B cell (primary cell): Measurements from ENCODE around the gene TMEM150C.

Experiments
- EZH2 ChIP-seq: IDR thresholded peaks from 2 replicates; pipeline ENCODE4 v1.6.1; 2012; ENCODE audit warnings: borderline replicate concordance, low read depth, mild to moderate bottlenecking, moderate library complexity, low read length; ENCODE audit not compliant: insufficient read depth, poor library complexity, severe bottlenecking
- TF ChIP-seq, protein P1 (sequence below): fragments of 200-600 bp; IDR thresholded peaks from one replicate; pipeline ENCODE4 v1.8.0; 2022; ENCODE audit warnings: antibody characterized with exemption, mild to moderate bottlenecking

DNA sequence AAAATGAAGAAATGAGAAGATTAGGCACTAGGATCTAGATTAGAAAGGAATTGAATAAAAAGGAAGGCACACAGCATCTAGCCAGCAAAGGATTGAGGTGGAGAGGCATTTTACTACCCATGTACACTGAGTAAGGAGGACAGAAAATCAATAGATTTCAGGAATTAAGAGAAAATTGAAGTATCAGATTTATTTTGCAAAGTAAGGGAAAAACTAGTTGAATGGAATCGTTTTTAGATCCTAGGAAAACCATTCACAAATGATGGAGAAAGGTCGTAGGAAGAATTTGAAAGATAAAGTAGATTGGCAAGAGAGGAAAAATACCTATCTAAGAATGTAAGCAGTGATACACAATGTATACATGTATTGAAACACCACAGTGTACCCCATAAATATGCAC is 100.1 kb downstream of the TMEM150C start:
- TF ChIP-seq, protein P1, sequence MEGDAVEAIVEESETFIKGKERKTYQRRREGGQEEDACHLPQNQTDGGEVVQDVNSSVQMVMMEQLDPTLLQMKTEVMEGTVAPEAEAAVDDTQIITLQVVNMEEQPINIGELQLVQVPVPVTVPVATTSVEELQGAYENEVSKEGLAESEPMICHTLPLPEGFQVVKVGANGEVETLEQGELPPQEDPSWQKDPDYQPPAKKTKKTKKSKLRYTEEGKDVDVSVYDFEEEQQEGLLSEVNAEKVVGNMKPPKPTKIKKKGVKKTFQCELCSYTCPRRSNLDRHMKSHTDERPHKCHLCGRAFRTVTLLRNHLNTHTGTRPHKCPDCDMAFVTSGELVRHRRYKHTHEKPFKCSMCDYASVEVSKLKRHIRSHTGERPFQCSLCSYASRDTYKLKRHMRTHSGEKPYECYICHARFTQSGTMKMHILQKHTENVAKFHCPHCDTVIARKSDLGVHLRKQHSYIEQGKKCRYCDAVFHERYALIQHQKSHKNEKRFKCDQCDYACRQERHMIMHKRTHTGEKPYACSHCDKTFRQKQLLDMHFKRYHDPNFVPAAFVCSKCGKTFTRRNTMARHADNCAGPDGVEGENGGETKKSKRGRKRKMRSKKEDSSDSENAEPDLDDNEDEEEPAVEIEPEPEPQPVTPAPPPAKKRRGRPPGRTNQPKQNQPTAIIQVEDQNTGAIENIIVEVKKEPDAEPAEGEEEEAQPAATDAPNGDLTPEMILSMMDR = no peak
- TF ChIP-seq EZH2 = no peak
